ENCODE results near the gene UGT2B7.
"Not testable (repeated sequence)": the region's sequence is repeated elsewhere in the genome, so short reads cannot be mapped to it uniquely, and the experiment has no call there.

UGT2B7 gene

GRCh38 chr4:69096111-69096656 lies at the start of gene UGT2B7:
Gene UGT2B7, plus strand, starts transcription at chr4:69096474. Its CDS starts 47 bp downstream, at chr4:69096521.
- DNase-seq: no peak

DNA sequence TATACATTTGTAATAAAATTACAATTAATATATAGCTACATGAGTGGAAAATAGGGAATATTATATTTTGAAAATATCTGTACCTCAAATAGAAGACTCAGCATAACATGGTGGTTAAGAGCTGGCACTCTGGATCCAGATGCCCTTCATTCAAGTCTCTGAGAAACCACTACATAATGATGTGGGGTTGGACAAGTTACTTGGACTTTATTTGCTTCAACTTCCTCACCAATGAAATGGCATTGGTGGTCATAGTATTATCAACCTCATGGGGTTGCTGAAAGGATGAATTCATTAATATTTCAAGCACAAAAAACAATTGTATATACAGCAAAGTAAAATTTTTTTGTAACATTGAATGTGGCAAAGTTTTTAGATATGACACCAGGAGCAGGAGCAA lies 46.4 kb upstream of the UGT2B7 start:
- DNase-seq: no peak

- DNase-seq: peak; percentile 48
Measured at GRCh38 chr4:69050853-69051575, 45.3 kb upstream of the UGT2B7 start.

GRCh38 chr4:69051576-69051943 lies 44.7 kb upstream of the UGT2B7 start:
- DNase-seq: no peak

DNA sequence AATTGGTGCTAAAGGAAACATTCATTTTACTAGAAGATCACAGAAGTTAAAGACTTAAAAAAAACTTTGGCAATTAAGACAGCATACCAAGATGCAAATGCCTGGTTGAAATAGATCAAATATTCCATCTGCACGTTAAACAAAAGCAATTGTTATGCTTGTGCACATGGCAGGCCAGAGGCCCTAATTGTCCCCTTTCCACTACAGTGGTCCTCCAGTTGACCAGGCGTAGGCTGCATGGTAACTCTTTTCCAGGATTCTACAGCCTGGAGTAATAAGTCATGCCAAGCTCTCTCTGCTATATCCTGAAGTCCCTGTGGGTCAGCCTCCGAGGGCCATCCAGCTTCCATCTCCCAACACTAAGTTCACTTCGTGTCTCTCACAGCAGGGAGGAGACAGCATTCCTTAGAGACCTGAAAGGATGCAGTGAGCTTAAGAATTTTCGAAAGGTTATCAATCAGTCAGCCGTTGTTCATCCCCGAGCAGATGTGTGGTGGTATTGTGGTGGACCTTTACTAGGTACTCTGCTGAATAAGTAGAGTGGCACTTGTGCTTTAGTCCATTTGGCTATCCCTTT lies 42.9 kb upstream of the UGT2B7 start:
- DNase-seq: not testable (repeated sequence)

DNA sequence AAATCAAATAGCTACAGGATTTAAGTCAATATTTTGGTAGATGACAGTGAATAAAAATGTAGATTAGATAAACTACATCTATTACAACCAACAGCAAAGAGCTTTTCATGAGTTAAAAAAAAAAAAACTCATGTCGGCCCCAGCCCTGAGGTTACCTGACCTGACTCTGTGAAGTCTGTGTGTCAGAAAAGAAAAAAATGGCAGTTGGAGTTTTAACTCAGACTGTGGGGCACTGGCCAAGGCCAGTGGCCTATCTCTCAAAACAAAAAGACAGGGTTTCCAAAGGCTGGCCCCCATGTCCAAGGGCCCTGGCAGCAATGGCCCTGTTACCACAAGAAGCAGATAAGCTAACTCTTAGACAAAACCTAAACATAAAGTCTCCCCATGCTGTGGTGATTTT lies 42.2 kb upstream of the UGT2B7 start:
- DNase-seq: not testable (repeated sequence)

- DNase-seq: no peak
Measured at GRCh38 chr4:69054578-69055200, 41.6 kb upstream of the UGT2B7 start.

GRCh38 chr4:69056150-69056549 lies 40.1 kb upstream of the UGT2B7 start:
- no peak for DNase-seq

GRCh38 chr4:69056921-69057550 lies 39.2 kb upstream of the UGT2B7 start:
- DNase-seq: no peak

GRCh38 chr4:69057620-69058409 lies 38.5 kb upstream of the UGT2B7 start:
- DNase-seq: peak; percentile 45

DNA sequence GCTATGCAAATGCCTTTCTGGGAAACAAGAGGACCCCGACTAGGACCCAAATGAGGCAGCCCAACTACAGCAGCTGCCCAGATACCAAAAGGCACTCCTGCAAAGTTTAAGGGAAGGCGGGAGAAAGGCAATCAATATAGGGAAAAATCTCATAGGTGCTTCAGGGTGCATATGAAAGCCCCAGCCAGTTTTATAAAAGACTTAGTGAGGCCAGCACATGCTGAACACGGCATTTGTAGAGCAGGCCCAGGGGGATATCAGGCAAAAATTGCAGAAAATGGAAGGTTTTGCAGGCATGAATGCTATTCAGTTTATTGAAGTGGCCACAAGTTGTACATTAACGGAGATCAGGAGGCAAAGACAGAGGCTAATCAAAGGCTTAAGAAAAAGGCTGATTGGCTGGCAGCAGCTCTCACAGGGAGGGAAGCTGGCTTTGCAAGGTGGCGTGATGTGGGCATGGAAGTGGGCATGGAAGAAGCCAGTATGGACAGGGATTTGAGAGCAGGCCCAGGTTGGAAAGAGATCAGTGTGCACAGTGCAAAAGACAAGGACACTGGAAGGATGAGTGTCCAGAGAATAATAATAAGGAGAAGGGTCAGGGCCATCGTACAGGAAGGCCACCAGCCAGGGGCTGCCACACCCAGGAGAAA lies 37.7 kb upstream of the UGT2B7 start:
- no peak for DNase-seq

GRCh38 chr4:69060651-69061308 lies 35.5 kb upstream of the UGT2B7 start:
- no peak for DNase-seq

DNA sequence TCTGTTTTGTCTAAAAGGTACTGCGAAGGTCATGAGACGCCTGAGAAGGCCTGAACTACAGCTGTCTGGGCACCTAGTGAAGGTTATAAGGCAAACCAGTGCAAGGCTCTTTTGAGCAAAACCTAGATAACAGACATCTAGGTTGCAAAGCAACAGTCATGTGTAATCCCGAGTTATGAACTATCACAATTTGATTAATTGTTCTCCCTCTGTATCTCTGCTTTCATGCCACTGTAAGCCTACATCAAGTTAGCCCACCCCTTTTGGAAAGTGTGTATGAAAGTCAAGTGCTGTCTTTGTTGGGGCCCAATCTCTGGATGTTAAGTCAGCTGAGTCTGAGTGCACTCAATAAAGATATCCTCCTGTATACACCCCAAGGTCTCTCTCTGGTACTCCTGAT lies 31.9 kb upstream of the UGT2B7 start:
- DNase-seq: no peak

GRCh38 chr4:69066945-69067344 lies 29.3 kb upstream of the UGT2B7 start:
- no peak for DNase-seq

GRCh38 chr4:69069085-69069484 lies 27.2 kb upstream of the UGT2B7 start:
- DNase-seq: no peak

DNA sequence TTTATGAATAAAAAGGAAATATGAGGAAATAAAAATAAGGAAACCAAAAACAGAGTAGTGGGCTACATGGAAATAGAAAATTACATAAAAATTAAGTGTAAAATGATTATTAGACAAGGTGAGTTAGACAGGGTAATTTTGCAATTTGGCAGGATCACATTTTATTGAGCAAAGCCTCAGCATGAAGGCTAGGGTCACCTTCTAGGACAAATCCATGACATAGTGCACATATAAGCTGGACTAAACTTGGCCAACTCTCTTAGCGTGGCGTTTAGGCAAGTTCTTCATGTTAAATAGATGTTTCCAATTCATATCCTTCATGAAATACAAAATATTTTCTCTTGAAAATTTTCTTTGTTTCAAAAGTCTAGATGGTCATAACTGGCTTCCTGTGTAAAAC lies 25.7 kb upstream of the UGT2B7 start:
- no peak for DNase-seq

- no peak for DNase-seq
Measured at GRCh38 chr4:69071286-69071685, 25.0 kb upstream of the UGT2B7 start.

DNA sequence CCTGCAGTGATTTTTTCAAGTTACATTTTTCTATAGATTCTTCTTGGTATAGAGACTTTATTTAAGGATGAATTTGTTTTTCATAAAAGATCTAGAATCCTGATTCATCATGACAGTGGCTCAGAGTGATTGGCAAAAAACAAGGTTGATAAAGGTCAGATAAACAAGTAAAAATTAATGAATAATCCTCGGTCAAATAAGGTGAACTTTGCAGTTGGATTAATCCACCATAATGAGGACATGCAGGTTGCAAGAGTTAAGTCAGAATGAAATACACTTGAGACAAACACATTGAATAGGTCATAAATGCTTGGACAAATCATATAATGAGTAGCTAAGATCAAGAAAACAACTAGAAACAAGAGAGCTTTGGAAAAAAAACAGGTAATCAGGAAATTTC lies 22.9 kb upstream of the UGT2B7 start:
- no peak for DNase-seq

- no peak for DNase-seq
Measured at GRCh38 chr4:69075061-69075792, 21.0 kb upstream of the UGT2B7 start.

GRCh38 chr4:69078852-69079251 lies 17.4 kb upstream of the UGT2B7 start:
- no peak for DNase-seq

DNA sequence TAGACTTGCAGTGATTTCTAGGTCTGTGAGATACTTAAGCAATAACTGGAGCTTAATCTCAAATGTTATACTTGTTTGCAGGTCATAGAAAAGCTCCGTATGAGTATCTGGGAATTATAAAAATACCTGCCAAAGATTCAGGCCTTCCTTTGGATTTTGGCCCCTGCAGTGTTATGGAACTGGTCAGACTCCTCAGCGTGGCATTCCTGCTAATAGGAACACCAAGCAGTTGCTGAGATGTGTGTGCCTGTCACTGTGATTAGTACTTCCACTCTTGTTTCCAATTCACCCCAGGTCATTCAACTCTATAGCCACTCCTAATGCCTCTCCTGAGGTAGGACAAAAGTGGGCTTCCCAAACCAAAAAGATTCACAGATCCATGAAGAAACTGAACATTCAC lies 7.8 kb upstream of the UGT2B7 start:
- no peak for DNase-seq

Data from eye (tissue), 1 donor.